Esophagus muscularis mucosa (tissue), 4 donors: ENCODE data around the gene YLPM1. TPM values are rescaled to one million over a fixed set of nuclear protein-coding genes. Genes with fewer than 3 reads are reported as not detected.
A peak's percentile ranks its signal among the peaks of the same experiment; 100 is the strongest.

ENCODE experiments used
- DNase-seq: peaks from one replicate; pipeline ENCODE4 v3.0.0-alpha.2; 2017; ENCODE audit errors: extremely low spot score
- H3K27ac ChIP-seq, 4 donors: fragments of 200-600 bp; sonication (generic); replicated peaks in 1 of 4; 1 replicate in 3 of 4; 2 replicates in 1 of 4; pipeline ENCODE4 v1.5.1; 2016 to 2019; ENCODE audit warnings: mild to moderate bottlenecking in 1 of 4
- H3K27me3 ChIP-seq, 4 donors: fragments of 200-600 bp; sonication (generic); one replicate each; pipeline versions ENCODE4 v1.5.1 to v1.6.0; 2016 to 2019
- H3K36me3 ChIP-seq, 4 donors: fragments of 200-600 bp; sonication (generic); one replicate each; pipeline ENCODE4 v1.5.1; 2016 to 2019
- H3K4me1 ChIP-seq, 4 donors: fragments of 200-600 bp; sonication (generic); one replicate each; pipeline ENCODE4 v1.5.1; 2016 to 2019
- H3K4me3 ChIP-seq, 4 donors: fragments of 200-600 bp; sonication (generic); 1 replicate in 2 of 4; 2 replicates in 2 of 4; pipeline ENCODE4 v1.5.1; 2016 to 2019; ENCODE audit warnings: mild to moderate bottlenecking in 4 of 4, moderate library complexity in 1 of 4
- H3K9me3 ChIP-seq, 4 donors: fragments of 200-600 bp; sonication (generic); 1 replicate in 3 of 4; 2 replicates in 1 of 4; pipeline ENCODE4 v1.5.1; 2016 to 2019
- EP300 ChIP-seq: sonication (generic); formaldehyde crosslinking; IDR thresholded peaks from one replicate; pipeline ENCODE4 v1.6.1; 2017; ENCODE audit warnings: antibody characterized with exemption
- POLR2A ChIP-seq: fragments of 450-650 bp; IDR thresholded peaks from one replicate; pipeline ENCODE4 v1.6.1; 2017; ENCODE audit warnings: antibody characterized with exemption, moderate library complexity, mild to moderate bottlenecking, low read depth
- POLR2AphosphoS5 ChIP-seq, 2 donors: sonication (generic); formaldehyde crosslinking; IDR thresholded peaks; one replicate each; pipeline ENCODE4 v1.6.1; 2017; ENCODE audit warnings: antibody characterized with exemption in 2 of 2
- WGBS: methylation state at CpG from one replicate; pipeline ENCODE4 v1.1.5; 2018; 5-methylcytosine and 5-hydroxymethylcytosine counted together
- intact Hi-C: fragments of 100-400 bp; cut with DNase I; formaldehyde crosslinking; loops from one replicate; pipeline ENCODE4 v1.15.1; 2023
- total RNA-seq, 4 donors: library from RNA; depleted of rRNA; stranded (reverse); fragments of >200 nt; gene quantifications; one replicate each; pipeline versions ENCODE4 v1.1.0 to v1.2.1, GENCODE V29; 2016
- TF ChIP-seq, protein P1 (sequence below), 3 experiments: fragments of 200-600 bp in 2 of 3; fragments of 450-650 bp in 1 of 3; sonication (generic) in 2 of 3; IDR thresholded peaks; one replicate each; pipeline ENCODE4 v1.5.1; 2017 to 2019; ENCODE audit warnings: antibody characterized with exemption in 3 of 3, mild to moderate bottlenecking in 2 of 3, moderate library complexity in 1 of 3

YLPM1 gene
- total RNA-seq, 4 donors from 2014 or later, result 31.0 to 47.2 (median 36.0) TPM

DNA sequence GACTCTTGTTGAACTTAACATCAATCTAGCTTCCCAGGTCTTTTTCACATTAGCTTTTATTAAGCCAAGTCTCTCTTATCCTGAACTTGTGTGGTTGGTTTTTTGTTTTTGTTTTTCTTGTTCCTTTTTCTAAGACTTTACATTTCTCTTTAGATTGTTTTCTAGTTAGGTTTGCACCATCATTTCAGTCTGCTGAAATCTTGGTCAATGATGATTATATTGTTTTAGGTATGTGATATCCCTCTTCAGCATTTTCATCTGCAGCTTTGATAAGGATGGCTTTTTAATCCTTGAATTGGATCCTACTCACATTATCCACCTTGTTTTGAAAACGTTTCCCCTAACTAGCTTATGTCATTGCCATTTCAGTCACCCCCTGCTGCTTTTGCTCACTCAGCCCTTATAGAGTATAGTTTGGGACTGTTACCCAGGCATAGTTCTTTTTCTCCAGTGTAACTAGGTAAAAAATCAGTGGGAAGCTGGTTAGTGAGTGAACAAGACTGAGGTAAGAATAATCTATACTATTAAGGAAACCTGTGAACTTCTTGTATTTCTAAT, 22.0 kb downstream of the YLPM1 start:
- H3K4me3 ChIP-seq, result no peak overlapping the region
- TF ChIP-seq, protein P1, sequence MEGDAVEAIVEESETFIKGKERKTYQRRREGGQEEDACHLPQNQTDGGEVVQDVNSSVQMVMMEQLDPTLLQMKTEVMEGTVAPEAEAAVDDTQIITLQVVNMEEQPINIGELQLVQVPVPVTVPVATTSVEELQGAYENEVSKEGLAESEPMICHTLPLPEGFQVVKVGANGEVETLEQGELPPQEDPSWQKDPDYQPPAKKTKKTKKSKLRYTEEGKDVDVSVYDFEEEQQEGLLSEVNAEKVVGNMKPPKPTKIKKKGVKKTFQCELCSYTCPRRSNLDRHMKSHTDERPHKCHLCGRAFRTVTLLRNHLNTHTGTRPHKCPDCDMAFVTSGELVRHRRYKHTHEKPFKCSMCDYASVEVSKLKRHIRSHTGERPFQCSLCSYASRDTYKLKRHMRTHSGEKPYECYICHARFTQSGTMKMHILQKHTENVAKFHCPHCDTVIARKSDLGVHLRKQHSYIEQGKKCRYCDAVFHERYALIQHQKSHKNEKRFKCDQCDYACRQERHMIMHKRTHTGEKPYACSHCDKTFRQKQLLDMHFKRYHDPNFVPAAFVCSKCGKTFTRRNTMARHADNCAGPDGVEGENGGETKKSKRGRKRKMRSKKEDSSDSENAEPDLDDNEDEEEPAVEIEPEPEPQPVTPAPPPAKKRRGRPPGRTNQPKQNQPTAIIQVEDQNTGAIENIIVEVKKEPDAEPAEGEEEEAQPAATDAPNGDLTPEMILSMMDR (IDR thresholded peaks at IDR 0.05), result no peak
- TF ChIP-seq POLR2AphosphoS5 (IDR thresholded peaks at IDR 0.05) (no peak), POLR2A (no peak), EP300 (no peak)
- H3K4me1 ChIP-seq, result peaks cover 0 to 6% (median 0%) of the 10 kb centered on the region in 4 donors
- H3K27ac ChIP-seq, result no peak overlapping the region
- peaks cover 18 to 75% (median 53%) of the 10 kb centered on the region in 4 donors for H3K36me3 ChIP-seq
- H3K9me3 ChIP-seq, result no peaks in the 10 kb centered on the region
- intact Hi-C loops, result no loop called here
- 42% methylated on average over 1 of the region's 1 CpG for WGBS
- no peaks in the 10 kb centered on the region for H3K27me3 ChIP-seq
- no peak for DNase-seq

DNA sequence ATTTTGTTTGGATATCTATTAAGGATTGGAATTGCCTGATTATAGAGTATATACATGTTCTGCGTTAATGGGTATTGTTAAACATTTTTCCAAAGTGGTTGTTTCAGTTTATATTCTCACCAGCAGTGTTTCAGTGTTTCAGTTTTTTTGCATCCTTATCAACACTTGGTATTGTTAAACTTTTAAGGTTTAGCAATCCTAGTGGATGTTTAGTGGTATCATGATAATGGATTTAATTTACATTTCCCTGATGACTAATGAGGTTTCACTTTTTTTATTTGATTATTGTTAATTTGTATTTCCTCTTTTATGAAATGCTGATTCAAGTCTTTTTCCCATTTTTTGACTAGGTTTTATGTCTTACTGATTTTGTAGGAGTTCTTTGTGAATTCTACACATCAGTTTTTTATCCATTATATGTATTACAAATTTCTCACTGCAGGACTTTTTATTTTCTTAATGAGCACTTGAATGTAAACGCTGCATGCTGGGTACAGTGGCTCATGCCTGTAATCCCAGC, 23.7 kb downstream of the YLPM1 start:
- H3K9me3 ChIP-seq, result no peaks in the 10 kb centered on the region
- no peak overlapping the region for H3K27ac ChIP-seq
- intact Hi-C loops, result no loop called here
- peaks cover under 1 to 6% (median 1%) of the 10 kb centered on the region in 4 donors for H3K4me1 ChIP-seq
- peaks cover 4 to 58% (median 36%) of the 10 kb centered on the region in 4 donors for H3K36me3 ChIP-seq
- H3K27me3 ChIP-seq, result no peaks in the 10 kb centered on the region
- WGBS, result 94% methylated on average over 2 of the region's 2 CpGs
- TF ChIP-seq POLR2A (no peak), EP300 (no peak), POLR2AphosphoS5 (IDR thresholded peaks at IDR 0.05) (no peak)
- TF ChIP-seq, protein P1 (IDR thresholded peaks at IDR 0.05), result no peak
- no peak for DNase-seq
- H3K4me3 ChIP-seq, result no peak overlapping the region

DNA sequence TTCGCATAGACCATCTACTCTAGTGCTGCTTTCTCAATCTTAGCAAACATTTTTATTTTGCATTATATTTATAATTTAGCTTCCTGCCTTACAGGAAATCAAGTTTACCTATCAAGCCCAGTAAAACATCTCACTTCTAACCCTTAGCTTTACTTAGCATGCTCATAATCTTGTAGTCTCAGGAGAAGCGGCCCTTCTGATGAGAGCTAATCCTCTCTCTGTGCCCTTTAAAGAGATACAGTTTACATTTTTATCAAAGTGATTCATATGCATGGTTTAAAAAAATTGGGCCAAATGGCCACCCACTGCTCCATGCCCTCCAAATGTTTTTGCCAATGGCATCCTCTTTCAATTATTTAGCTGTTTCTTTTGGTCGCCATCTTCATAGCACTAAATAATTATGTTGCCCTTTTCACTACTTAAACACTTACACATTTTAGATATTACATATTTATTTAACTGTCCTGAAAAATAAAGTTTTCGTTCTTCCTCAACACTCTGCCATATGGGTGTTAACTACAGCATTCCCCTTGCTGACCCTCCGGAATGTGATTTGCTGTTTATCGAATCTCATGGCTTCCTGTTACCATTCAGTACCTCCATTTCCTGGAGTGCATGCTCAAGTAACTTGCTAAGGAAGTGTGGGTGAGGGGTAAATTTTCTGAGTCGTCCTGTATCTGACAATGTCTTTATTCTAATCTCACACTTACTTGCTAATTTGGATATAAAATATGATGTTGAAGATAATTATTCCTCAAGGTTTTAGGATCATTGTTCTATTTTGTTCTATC, 29.3 kb downstream of the YLPM1 start:
- no peak for TF ChIP-seq POLR2A
- TF ChIP-seq POLR2AphosphoS5 (IDR thresholded peaks at IDR 0.05), result no peak
- TF ChIP-seq, protein P1 (IDR thresholded peaks at IDR 0.05), result no peak
- TF ChIP-seq EP300, result no peak
- Histone ChIP-seq H3K4me3 (no peak overlapping the region), H3K9me3 (no peaks in the 10 kb centered on the region), H3K27ac (peak overlapping the region in 2 of 4 donors; percentile 27 to 32), H3K36me3 (peaks cover 0 to 15% (median 9%) of the 10 kb centered on the region in 4 donors), H3K27me3 (no peaks in the 10 kb centered on the region), H3K4me1 (peaks cover 18 to 26% (median 25%) of the 10 kb centered on the region in 4 donors)
- intact Hi-C loops, result loop anchor here (10.0 kb wide), 1 partner anchor 188 kb away; no protein-coding TSS in a partner anchor
- 49% methylated on average over 7 of the region's 7 CpGs for WGBS
- DNase-seq, result no peak

DNA sequence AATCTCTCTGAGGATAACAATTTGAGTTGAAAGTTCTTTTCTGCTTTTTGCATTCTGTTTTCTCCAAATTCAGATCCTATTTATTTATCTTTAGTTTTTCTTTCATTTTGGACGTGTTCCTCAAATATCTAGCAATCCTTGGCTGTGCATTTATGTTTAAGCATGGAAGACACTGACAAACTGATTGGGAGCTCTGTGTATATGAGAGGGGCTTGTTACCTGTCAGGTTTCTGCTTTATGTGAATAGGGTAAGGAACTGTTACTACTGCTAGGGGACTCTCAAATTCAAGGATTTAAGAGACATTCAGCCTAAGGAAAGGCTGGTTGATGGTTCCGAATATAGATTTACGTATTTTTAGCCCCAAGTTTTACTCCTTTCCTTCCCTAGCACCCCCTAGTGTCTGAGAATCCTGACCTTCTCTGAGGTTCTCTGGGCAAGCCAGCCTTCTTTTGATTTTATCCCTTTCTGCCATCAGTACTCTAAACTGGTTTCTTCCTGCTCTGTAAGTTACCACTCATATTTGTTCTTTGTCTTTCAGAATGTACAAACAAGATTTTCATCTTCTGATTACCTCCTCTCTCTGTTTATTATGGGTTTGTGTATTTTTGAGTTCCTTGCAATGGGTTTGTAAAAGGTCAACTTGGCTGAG, 30.5 kb downstream of the YLPM1 start:
- H3K4me3 ChIP-seq, result no peak overlapping the region
- TF ChIP-seq EP300, result no peak
- TF ChIP-seq, protein P1 (IDR thresholded peaks at IDR 0.05), result peak in 1 of 3 experiments; percentile 23
- no peak for TF ChIP-seq POLR2A
- no peak for TF ChIP-seq POLR2AphosphoS5 (IDR thresholded peaks at IDR 0.05)
- DNase-seq, result no peak
- no peaks in the 10 kb centered on the region for H3K9me3 ChIP-seq
- WGBS, result 59% methylated on average over 3 of the region's 3 CpGs
- intact Hi-C loops, result loop anchor here (10.0 kb wide), 1 partner anchor 189 kb away; no protein-coding TSS in a partner anchor
- peaks cover 0 to 19% (median 16%) of the 10 kb centered on the region in 4 donors for H3K36me3 ChIP-seq
- peak overlapping the region in 2 of 4 donors; percentile 27 to 32 for H3K27ac ChIP-seq
- H3K4me1 ChIP-seq, result peaks cover 18 to 26% (median 25%) of the 10 kb centered on the region in 4 donors
- H3K27me3 ChIP-seq, result no peaks in the 10 kb centered on the region
